Bone marrow (tissue), 2 donors: Measurements from ENCODE around the gene C1D.
"Not testable (repeated sequence)": the region's sequence is repeated elsewhere in the genome, so short reads cannot be mapped to it uniquely, and the experiment has no call there.

Experiments used
- DNase-seq, 2 donors: peaks; one replicate each; lab custom pipeline; 2025; lab: John Stamatoyannopoulos, UW

Gene C1D

GRCh38 chr2:68062680-68063387 is at the start of gene C1D:
Gene C1D, minus strand, starts transcription at chr2:68063004. Its CDS starts 15,694 bp downstream, at chr2:68047310.
- peak; percentile 85 to 94 for DNase-seq

GRCh38 chr2:68110102-68110501 is 47.3 kb upstream of the C1D start:
- no peak for DNase-seq

DNA sequence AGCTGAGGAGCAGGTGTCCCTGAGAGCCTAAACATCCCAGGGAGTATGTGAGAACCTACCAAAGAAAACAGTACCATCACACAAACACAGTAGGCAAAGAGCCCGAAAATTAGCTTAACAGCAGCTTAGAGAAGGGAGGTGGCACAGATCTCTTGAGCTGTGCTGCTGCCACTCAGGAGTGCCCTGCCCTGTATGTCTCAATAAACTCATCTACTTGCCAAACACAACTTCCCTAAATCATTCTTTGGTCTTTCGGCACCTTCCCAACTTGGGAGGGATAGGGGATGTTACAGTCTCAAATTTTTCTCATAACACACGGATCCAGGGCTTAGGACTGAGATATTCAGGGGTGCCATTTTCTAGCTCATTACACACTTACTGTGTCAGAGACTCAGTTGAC is 45.3 kb upstream of the C1D start:
- no peak for DNase-seq

- no peak for DNase-seq
Measured at GRCh38 chr2:68107475-68107874, 44.7 kb upstream of the C1D start.

GRCh38 chr2:68104111-68104835 is 41.5 kb upstream of the C1D start:
- DNase-seq, result no peak

DNA sequence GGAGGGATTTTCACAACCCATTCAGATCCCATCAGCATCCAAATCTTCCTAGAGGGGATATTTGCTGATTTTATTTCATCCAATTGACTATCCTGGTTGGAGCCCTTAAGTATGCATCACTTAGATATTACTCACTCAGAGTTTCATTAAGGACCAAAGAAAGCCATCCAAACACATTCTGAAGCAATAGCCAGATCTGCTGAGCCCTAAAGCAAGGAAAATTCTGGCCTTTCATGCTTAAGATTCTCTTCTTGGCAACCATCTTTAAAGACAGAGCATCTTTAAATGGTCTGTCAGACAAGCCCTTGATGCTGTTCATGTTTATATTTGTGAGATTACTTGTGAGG is 40.9 kb upstream of the C1D start:
- DNase-seq, result no peak

- no peak for DNase-seq
Measured at GRCh38 chr2:68103030-68103708, 40.4 kb upstream of the C1D start.

- peak in 1 of 2 donors; percentile 5 for DNase-seq
Measured at GRCh38 chr2:68100189-68100588, 37.4 kb upstream of the C1D start.

- no peak for DNase-seq
Measured at GRCh38 chr2:68099260-68099659, 36.5 kb upstream of the C1D start.

DNA sequence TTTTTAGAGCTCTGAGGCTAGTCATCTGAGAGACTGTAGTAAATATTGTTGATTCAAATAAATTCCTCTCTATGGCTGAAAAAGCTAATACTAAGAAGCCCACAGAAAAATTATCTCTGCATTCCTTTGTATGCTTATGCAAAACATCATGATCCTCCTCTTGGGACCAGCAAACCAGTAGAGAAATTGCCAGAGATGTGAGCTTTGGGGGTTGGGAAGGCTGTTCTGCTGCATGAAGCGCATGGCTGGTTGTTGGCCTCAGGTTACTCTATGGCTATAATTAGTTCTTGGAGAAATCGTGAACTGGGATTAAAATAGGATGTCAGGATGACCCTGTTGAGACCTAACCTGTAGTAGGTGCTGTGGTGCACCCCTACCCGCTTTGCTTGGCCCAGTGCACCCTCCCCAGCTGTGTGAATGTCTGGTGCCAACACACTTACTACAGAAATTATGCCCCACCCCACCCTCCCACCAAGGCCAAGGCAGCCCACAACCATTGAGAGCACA is 35.5 kb upstream of the C1D start:
- DNase-seq, result no peak

- DNase-seq, result no peak
Measured at GRCh38 chr2:68094111-68094510, 31.3 kb upstream of the C1D start.

DNA sequence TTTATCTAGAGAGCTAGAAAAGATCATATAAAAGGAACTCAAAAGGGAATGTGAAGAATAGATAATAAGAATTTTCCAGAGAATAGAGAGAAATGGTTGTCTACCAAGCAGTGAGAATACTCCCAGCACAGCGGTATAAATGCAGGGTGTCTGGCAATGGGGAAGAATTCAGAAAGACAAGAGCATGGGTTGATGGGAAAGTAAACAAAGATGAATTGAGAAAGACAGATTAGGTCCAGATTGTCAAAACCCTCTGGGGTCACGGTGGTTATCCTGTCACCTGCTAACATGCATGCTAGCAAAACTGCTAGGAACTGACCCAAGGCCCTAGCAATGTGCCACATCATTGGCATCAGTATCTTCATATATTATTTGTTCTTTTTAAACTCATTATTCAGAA is 30.8 kb upstream of the C1D start:
- DNase-seq, result no peak

GRCh38 chr2:68091439-68092034 is 28.7 kb upstream of the C1D start:
- DNase-seq, result no peak

DNA sequence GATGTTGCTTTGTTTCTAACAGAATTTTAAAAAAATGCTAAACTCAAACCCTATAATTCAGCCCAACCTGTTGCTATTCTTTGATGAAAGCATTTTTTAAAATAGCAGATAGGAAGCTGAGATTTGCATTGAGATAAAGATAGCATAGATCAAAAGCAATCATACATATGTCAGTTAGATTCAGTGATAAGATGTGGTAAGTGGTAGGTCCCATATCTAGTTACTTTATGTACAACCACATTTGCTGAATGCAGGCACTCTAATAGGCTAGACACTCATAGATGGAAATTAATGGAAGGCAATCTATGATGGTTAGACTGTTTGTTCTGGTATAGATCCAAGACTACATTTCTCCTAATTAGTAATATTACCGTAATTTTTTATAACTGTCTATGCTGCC is 27.2 kb upstream of the C1D start:
- no peak for DNase-seq

GRCh38 chr2:68088940-68089339 is 26.1 kb upstream of the C1D start:
- no peak for DNase-seq

DNA sequence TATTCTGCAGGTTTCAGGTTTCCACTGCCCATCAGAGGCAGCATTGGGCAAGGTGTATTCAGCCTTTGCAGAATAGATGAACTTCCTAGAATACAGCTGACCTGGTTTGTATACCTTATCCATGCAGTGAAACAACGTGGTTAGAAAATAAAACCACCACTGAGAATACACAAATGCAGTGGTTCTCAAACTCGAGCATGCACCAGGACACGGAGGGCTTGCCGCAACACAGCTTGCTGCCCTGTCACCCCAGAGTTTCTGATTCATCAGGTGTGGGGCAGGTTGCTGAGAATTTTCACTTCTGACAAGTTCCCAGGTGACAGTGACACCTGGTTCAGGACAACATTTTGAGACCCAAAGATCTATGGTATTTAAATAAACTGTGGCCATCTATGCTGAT is 23.4 kb upstream of the C1D start:
- no peak for DNase-seq

- DNase-seq, result no peak
Measured at GRCh38 chr2:68083346-68083745, 20.5 kb upstream of the C1D start.

DNA sequence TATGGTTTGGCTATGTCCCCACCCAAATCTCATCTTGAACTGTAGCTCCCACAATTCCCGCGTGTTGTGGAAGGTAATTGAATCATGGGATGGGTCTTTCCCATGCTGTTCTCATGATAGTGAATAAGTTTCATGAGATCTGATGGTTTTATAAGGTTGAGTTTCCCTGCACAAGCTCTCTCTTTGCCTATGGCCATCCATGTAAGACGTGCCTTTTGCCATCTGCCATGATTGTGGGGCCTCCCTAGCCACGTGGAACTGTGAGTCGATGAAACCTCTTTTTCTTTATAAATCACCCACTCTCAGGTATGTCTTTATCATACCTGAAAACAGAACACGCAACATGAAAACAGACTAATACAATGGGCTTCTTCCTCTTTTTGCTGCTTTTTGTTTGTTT is 11.2 kb upstream of the C1D start:
- no peak for DNase-seq

DNA sequence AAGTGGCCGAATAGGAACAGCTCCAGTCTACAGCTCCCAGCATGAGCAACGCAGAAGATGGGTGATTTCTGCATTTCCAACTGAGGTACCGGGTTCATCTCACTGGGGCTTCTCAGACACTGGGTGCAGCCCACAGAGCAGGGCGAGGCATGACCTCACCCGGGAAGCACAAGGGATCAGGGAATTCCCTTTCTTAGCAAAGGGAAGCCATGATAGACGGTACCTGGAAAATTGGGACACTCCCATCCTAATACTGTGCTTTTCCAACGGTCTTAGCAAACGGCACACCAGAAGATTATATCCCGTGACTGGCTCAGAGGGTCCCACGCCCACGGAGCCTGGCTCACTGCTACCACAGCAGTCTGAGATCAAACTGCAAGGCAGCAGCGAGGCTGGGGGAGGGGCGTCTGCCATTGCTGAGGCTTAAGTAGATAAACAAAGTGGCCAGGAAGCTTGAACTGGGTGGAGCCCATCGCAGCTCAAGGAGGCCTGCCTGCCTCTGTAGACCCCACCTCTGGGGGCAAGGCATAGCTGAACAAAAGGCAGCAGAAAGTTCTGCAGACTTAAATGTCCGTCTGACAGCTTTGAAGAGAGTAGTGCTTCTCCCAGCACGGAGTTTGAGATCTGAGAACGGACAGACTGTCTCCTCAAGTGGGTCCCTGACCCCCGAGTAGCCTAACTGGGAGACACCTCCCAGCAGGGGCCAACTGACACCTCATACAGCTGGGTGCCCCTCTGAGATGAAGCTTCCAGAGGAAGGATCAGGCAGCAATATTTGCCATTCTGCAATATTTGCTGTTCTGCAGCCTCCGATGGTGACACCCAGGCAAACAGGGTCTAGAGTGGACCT is 1.2 kb upstream of the C1D start:
- DNase-seq, result not testable (repeated sequence)

DNA sequence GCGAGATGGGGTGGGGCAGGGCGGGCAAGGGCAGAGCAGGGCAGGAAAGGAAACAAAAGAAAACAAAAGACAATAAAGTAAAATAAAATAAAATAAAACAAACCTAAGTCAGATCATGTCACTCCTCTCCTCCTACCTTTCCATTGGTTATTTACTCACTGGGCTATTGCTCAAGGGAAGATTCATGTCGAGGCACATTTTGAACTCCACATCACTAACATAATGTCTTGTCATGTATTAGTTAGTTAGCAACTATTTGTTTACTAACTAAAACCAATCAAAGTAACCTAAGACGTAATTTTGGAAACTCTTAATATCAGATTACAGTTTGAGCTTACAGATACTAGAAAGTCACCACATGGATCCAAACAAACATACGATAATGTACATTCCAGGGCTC is 2.2 kb downstream of the C1D start:
- no peak for DNase-seq

DNA sequence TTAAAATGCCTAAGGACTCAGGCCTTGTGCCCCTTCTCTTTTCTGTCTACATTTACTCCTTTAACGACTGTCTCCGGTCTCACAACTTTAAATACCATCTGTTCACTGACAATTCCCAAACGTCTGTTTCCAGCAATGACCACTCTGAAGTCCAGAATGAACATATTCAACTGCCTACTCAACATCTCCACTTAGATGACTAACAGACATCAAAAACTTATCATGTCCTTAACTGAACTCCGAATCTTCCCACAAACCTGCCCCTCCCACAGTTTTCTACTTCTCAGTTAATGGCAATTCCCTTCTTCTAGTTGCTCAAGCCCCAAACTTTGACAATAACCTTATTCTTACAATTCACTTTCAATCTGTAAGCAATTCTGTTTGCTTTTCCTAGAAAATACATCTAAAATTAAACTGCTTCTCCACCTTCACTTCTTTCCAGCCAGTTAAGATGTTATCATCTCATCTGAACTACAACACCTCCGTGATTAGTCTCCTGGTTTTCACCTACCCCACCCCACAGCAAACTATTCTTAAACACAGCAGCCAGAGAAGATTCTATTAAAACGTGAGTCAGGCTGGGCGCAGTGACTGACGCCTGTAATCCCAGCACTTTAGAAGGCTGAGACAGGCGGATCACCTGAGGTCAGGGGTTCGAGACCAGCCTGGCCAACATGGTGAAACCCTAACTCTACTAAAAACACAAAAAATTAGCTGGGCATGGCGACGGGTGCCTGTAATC is 2.8 kb downstream of the C1D start:
- no peak for DNase-seq
